Smooth muscle cell of trachea (primary cell): ENCODE data around the gene NFKBIL1. TPM values are rescaled to one million over a fixed set of nuclear protein-coding genes. Genes with fewer than 3 reads are reported as not detected.

Experiments
- total RNA-seq: library from RNA; depleted of rRNA; stranded (reverse); fragments of >200 nt; gene quantifications from 2 replicates; pipeline ENCODE4 v1.2.1, GENCODE V29; 2014

The NFKBIL1 gene, protein sequence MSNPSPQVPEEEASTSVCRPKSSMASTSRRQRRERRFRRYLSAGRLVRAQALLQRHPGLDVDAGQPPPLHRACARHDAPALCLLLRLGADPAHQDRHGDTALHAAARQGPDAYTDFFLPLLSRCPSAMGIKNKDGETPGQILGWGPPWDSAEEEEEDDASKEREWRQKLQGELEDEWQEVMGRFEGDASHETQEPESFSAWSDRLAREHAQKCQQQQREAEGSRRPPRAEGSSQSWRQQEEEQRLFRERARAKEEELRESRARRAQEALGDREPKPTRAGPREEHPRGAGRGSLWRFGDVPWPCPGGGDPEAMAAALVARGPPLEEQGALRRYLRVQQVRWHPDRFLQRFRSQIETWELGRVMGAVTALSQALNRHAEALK
- total RNA-seq = 23.3 and 41.0 TPM in 2 replicates

DNA sequence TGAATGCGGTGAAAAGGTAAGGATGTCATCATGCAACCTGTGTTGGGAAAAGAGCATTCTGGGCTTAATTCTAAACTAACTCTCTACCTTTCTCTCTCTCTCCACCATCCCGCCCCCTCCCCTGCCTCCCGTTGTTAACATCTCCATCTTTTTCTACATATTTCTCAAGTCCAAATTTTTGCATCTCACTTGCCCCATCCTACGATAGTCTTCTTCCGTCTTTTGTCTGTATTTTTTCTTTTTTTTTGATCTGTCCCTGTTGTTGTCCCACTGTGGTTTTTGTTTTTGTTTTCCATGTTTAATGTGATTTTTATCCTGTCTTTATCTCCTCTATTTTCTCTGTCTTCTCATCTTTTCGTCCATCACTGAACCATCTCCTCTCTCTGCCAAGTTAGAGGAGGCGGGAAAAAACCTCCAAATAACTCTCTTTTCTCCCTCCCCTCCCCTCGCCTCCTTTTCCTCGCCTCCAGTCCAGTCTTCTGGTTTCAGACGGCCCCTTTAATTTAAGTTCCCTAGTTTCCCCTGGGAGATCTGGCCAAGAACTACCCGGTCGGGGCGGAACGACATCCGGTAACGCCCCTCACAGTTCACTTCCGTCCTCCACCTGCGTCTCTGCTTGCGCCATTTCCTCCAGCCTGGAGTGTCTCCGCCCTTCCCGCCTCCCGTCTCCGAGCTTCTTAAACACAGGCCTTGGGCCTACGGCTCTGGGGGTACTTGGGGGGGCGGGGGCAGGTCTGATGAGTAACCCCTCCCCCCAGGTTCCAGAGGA is at the start of gene NFKBIL1:
Gene NFKBIL1 (plus strand): TSS at position 651 of the 769 bp plus-strand sequence. CDS start 87 bp downstream, at position 738.

DNA sequence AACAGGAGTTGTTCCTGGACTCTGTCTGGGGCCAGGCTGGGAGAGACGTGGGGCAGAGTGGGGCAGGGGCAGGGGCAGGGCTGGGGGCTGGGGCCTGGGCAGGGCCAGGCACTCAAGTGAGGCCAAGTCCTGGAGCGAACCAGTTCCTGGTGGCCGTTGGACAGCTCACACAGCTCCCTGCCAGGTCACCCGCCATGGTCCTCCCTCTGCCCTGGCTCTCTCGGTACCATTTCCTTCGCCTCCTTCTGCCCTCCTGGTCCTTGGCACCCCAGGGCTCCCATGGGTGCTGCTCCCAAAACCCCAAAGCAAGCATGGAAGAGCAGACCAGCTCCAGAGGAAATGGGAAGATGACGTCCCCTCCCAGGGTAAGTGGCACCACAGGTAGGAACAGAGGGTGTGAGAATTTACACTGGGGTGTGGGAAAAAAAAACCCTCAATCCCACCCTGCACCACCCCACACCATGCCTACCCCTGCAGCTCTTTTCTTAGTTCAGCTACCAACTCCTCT is 18.5 kb upstream of the NFKBIL1 start, which contains the start of gene MCCD1:
Gene MCCD1 (plus strand): TSS at position 142 of the 508 bp plus-strand sequence. CDS start 53 bp downstream, at position 195.

DNA sequence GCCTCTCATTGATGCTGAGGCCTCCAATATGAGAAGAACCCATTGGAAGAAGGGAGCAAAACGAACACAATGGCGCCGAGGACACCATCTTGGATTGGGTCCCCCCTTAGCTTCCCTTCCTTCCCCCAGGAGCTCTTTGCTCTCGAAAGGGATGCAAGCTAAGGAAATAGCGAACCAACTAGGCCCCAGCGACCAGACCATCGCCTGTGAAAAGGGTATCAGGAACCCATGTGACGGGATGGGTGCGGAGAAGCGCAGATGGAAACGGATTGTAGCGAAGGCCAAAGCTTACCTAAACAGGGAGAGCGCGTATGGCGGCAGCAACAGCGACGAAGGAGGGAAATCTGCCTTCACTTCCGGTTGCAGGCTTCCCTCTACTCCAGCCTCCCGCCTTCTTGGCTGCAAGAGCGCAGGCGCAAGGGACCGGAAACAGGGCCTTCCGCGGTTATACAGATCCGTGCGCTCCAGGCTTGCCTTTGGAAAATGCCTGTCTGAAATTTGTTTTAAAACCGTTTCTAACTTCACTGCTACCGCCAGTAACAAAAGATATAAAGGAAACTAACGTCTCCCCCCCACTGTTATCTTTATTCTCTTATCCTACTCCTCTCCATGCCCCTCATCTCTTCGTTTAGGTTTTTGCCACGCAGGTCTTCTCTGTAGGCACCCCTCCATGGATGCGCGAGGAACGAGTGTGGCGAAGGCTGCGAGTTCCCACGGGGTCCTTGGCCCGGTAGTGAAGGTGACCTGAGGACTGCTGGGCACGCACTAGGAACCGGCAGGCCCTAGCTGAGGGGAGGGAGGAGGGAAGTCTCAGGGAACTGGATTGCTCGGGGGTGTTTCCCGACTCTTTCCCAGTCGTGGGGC is 5.5 kb upstream of the NFKBIL1 start, which contains the start of gene DDX39B:
Gene DDX39B (minus strand): TSS at position 346 of the 864 bp plus-strand sequence. CDS start 1,471 bp downstream, outside the sequence.

GRCh38 chr6:31546339-31546957 is 960 bp upstream of the NFKBIL1 start, which contains the start of gene ATP6V1G2:
TSS of gene ATP6V1G2 (minus strand) at chr6:31546608. CDS start at chr6:31546559, 49 bp downstream.

DNA sequence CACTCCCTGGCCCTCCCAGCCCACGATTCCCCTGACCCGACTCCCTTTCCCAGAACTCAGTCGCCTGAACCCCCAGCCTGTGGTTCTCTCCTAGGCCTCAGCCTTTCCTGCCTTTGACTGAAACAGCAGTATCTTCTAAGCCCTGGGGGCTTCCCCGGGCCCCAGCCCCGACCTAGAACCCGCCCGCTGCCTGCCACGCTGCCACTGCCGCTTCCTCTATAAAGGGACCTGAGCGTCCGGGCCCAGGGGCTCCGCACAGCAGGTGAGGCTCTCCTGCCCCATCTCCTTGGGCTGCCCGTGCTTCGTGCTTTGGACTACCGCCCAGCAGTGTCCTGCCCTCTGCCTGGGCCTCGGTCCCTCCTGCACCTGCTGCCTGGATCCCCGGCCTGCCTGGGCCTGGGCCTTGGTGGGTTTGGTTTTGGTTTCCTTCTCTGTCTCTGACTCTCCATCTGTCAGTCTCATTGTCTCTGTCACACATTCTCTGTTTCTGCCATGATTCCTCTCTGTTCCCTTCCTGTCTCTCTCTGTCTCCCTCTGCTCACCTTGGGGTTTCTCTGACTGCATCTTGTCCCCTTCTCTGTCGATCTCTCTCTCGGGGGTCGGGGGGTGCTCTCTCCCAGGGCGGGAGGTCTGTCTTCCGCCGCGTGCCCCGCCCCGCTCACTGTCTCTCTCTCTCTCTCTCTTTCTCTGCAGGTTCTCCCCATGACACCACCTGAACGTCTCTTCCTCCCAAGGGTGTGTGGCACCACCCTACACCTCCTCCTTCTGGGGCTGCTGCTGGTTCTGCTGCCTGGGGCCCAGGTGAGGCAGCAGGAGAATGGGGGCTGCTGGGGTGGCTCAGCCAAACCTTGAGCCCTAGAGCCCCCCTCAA is 24.9 kb downstream of the NFKBIL1 start, which contains the start of gene LTA:
Gene LTA (plus strand): TSS at position 249 of the 871 bp plus-strand sequence. CDS start 454 bp downstream, at position 703.

GRCh38 chr6:31575335-31575901 is 28.0 kb downstream of the NFKBIL1 start, which contains the start of gene TNF:
TSS of gene TNF (plus strand) at chr6:31575565. CDS start at chr6:31575742, 177 bp downstream.

GRCh38 chr6:31582230-31582643 is 34.8 kb downstream of the NFKBIL1 start, which contains the start of gene LTB:
TSS of gene LTB (minus strand) at chr6:31582424. CDS start at chr6:31582417, 7 bp downstream.

GRCh38 chr6:31586008-31586407 is 38.6 kb downstream of the NFKBIL1 start, which contains the start of gene LST1:
TSS of gene LST1 (plus strand) at chr6:31586277. CDS start at chr6:31587300, 1,023 bp downstream.

Other genes starting within 250 kb of the NFKBIL1 start
- 301 and 427 TPM in 2 replicates for gene HLA-B, start 190.4 kb upstream of the NFKBIL1 start, total RNA-seq
- 34.9 and 37.7 TPM in 2 replicates for gene MICA, start 144.0 kb upstream of the NFKBIL1 start, total RNA-seq
- gene MICB, start 49.5 kb upstream of the NFKBIL1 start, total RNA-seq = 8.4 and 10.5 TPM in 2 replicates
- gene MCCD1, start 18.6 kb upstream of the NFKBIL1 start, total RNA-seq = not detected in 2 replicates
- 332 and 492 TPM in 2 replicates for gene DDX39B, start 5.6 kb upstream of the NFKBIL1 start, total RNA-seq
- gene ATP6V1G2, start 1.0 kb upstream of the NFKBIL1 start, total RNA-seq = 5.5 and 5.7 TPM in 2 replicates
- gene LTA, start 24.7 kb downstream of the NFKBIL1 start, total RNA-seq = not detected in 2 replicates
- gene TNF, start 28.0 kb downstream of the NFKBIL1 start, total RNA-seq = not detected in 2 replicates
- gene LTB, start 34.8 kb downstream of the NFKBIL1 start, total RNA-seq = not detected in 2 replicates
- not detected in 2 replicates for gene LST1, start 38.7 kb downstream of the NFKBIL1 start, total RNA-seq
- gene NCR3, start 45.4 kb downstream of the NFKBIL1 start, total RNA-seq = not detected in 2 replicates
- not detected in 2 replicates for gene AIF1, start 67.6 kb downstream of the NFKBIL1 start, total RNA-seq
- 46.6 and 50.6 TPM in 2 replicates for gene PRRC2A, start 73.1 kb downstream of the NFKBIL1 start, total RNA-seq
- gene BAG6, start 105.1 kb downstream of the NFKBIL1 start, total RNA-seq = 171 and 206 TPM in 2 replicates
- gene APOM, start 108.3 kb downstream of the NFKBIL1 start, total RNA-seq = 1.0 and 1.3 TPM in 2 replicates
- 21.7 and 24.8 TPM in 2 replicates for gene C6orf47, start 113.2 kb downstream of the NFKBIL1 start, total RNA-seq
- gene GPANK1, start 117.4 kb downstream of the NFKBIL1 start, total RNA-seq = 13.2 and 20.9 TPM in 2 replicates
- gene CSNK2B, start 118.5 kb downstream of the NFKBIL1 start, total RNA-seq = 112 and 124 TPM in 2 replicates
- 3.2 and 3.8 TPM in 2 replicates for gene LY6G5B, start 122.4 kb downstream of the NFKBIL1 start, total RNA-seq
- gene LY6G5C, start 133.5 kb downstream of the NFKBIL1 start, total RNA-seq = 0.66 and 0.73 TPM in 2 replicates
- 47.6 and 58.2 TPM in 2 replicates for gene ABHD16A, start 155.7 kb downstream of the NFKBIL1 start, total RNA-seq
- not detected in 2 replicates for gene LY6G6F, start 159.3 kb downstream of the NFKBIL1 start, total RNA-seq
- gene LY6G6D, start 167.7 kb downstream of the NFKBIL1 start, total RNA-seq = not detected in 2 replicates
- gene LY6G6C, start 174.1 kb downstream of the NFKBIL1 start, total RNA-seq = not detected in 2 replicates
- gene MPIG6B, start 175.8 kb downstream of the NFKBIL1 start, total RNA-seq = not detected in 2 replicates
- gene DDAH2, start 181.7 kb downstream of the NFKBIL1 start, total RNA-seq = 93.8 and 161 TPM in 2 replicates
- 662 and 1,073 TPM in 2 replicates for gene CLIC1, start 188.9 kb downstream of the NFKBIL1 start, total RNA-seq
- 5.8 and 15.9 TPM in 2 replicates for gene MSH5, start 192.4 kb downstream of the NFKBIL1 start, total RNA-seq
- 1.3 and 1.9 TPM in 2 replicates for gene SAPCD1, start 215.0 kb downstream of the NFKBIL1 start, total RNA-seq
- 0.50 and 1.2 TPM in 2 replicates for gene VWA7, start 229.7 kb downstream of the NFKBIL1 start, total RNA-seq
- 60.0 and 75.2 TPM in 2 replicates for gene VARS1, start 248.1 kb downstream of the NFKBIL1 start, total RNA-seq